Osteoblast (primary cell): ENCODE results near the gene ERC1. TPM values are rescaled to one million over a fixed set of nuclear protein-coding genes. Genes with fewer than 3 reads are reported as not detected.

ENCODE experiments used
- DNase-seq: peaks from one replicate; pipeline ENCODE4 v3.0.0; 2011; ENCODE audit warnings: low spot score, mixed read lengths; ENCODE audit not compliant: insufficient read length; ENCODE audit errors: missing footprints
- H2AFZ ChIP-seq: 2 replicates; pipeline ENCODE4 v1.6.0; 2011; ENCODE audit warnings: mild to moderate bottlenecking, low read length
- H3K27ac ChIP-seq: 2 replicates; pipeline ENCODE4 v1.5.1; 2011; ENCODE audit warnings: mild to moderate bottlenecking, low read depth, low read length, moderate library complexity
- H3K27me3 ChIP-seq: 2 replicates; pipeline ENCODE4 v1.6.0; 2012; ENCODE audit warnings: mild to moderate bottlenecking, control low read depth, inconsistent platforms, low read length, moderate library complexity; ENCODE audit not compliant: insufficient read depth
- H3K36me3 ChIP-seq: 2 replicates; pipeline ENCODE4 v1.5.1; 2011; ENCODE audit warnings: mild to moderate bottlenecking, low read length, control low read depth, moderate library complexity; ENCODE audit not compliant: insufficient read depth
- H3K4me1 ChIP-seq: 2 replicates; pipeline ENCODE4 v1.5.1; 2011; ENCODE audit warnings: mild to moderate bottlenecking, low read length, control low read depth, moderate library complexity; ENCODE audit not compliant: insufficient read depth
- H3K4me2 ChIP-seq: 2 replicates; pipeline ENCODE4 v1.6.0; 2011; ENCODE audit warnings: mild to moderate bottlenecking, low read length; ENCODE audit not compliant: insufficient read depth
- H3K4me3 ChIP-seq: fragments of 200-600 bp; sonication (generic); 3 replicates; pipeline ENCODE4 v1.5.1; 2012; ENCODE audit warnings: mild to moderate bottlenecking, low read length, inconsistent platforms; ENCODE audit not compliant: insufficient read depth
- H3K79me2 ChIP-seq: 2 replicates; pipeline ENCODE4 v1.6.0; 2012; ENCODE audit warnings: mild to moderate bottlenecking, low read length, control low read depth, inconsistent platforms; ENCODE audit not compliant: insufficient read depth
- H3K9me3 ChIP-seq: 2 replicates; pipeline ENCODE4 v1.5.1; 2011; ENCODE audit warnings: low read depth, low read length, control low read depth
- H4K20me1 ChIP-seq: 2 replicates; pipeline ENCODE4 v1.6.0; 2012; ENCODE audit warnings: mild to moderate bottlenecking, low read length, control low read depth; ENCODE audit not compliant: insufficient read depth
- CTCF ChIP-seq: IDR thresholded peaks from 2 replicates; pipeline ENCODE4 v1.5.1; 2011; ENCODE audit warnings: mild to moderate bottlenecking, low read depth, low read length, moderate library complexity; ENCODE audit errors: extremely low read depth
- total RNA-seq: library from RNA; depleted of rRNA; stranded (reverse); fragments of >200 nt; gene quantifications from 2 replicates; pipeline ENCODE4 v1.2.3, GENCODE V29; 2012

ERC1 gene
- total RNA-seq, 1 donor = 36.2 TPM

GRCh38 chr12:1344245-1344644 is 353.2 kb downstream of the ERC1 start:
- Histone ChIP-seq H3K27me3 (no peaks in the 10 kb centered on the region), H4K20me1 (no peaks in the 10 kb centered on the region), H3K27ac (no peak overlapping the region), H3K79me2 (no peaks in the 10 kb centered on the region), H2AFZ (no peak overlapping the region), H3K4me2 (no peak overlapping the region), H3K4me1 (peaks cover 13% of the 10 kb centered on the region), H3K4me3 (no peak overlapping the region), H3K9me3 (no peaks in the 10 kb centered on the region), H3K36me3 (no peaks in the 10 kb centered on the region)
- TF ChIP-seq CTCF = no peak
- DNase-seq = no peak

GRCh38 chr12:1346126-1346525 is 355.1 kb downstream of the ERC1 start:
- DNase-seq = peak; percentile 78
- H3K4me2 ChIP-seq = no peak overlapping the region
- no peak for TF ChIP-seq CTCF
- no peak overlapping the region for H3K4me3 ChIP-seq
- no peaks in the 10 kb centered on the region for H3K36me3 ChIP-seq
- no peaks in the 10 kb centered on the region for H3K79me2 ChIP-seq
- H3K9me3 ChIP-seq = no peaks in the 10 kb centered on the region
- peak overlapping the region; percentile 17 for H2AFZ ChIP-seq
- no peaks in the 10 kb centered on the region for H3K27me3 ChIP-seq
- peaks cover 32% of the 10 kb centered on the region for H3K4me1 ChIP-seq
- H4K20me1 ChIP-seq = no peaks in the 10 kb centered on the region
- H3K27ac ChIP-seq = peak overlapping the region; percentile 76

GRCh38 chr12:1347294-1347693 is 356.3 kb downstream of the ERC1 start:
- no peak overlapping the region for H3K4me2 ChIP-seq
- H3K4me1 ChIP-seq = peaks cover 34% of the 10 kb centered on the region
- TF ChIP-seq CTCF = no peak
- no peaks in the 10 kb centered on the region for H3K36me3 ChIP-seq
- H3K27me3 ChIP-seq = no peaks in the 10 kb centered on the region
- peaks cover 2% of the 10 kb centered on the region for H3K79me2 ChIP-seq
- H3K9me3 ChIP-seq = no peaks in the 10 kb centered on the region
- DNase-seq = no peak
- H3K27ac ChIP-seq = no peak overlapping the region
- H2AFZ ChIP-seq = no peak overlapping the region
- H3K4me3 ChIP-seq = no peak overlapping the region
- H4K20me1 ChIP-seq = no peaks in the 10 kb centered on the region

GRCh38 chr12:1348606-1349005 is 357.6 kb downstream of the ERC1 start:
- H3K4me2 ChIP-seq = no peak overlapping the region
- no peaks in the 10 kb centered on the region for H3K36me3 ChIP-seq
- H3K9me3 ChIP-seq = no peaks in the 10 kb centered on the region
- no peak for DNase-seq
- H3K27me3 ChIP-seq = no peaks in the 10 kb centered on the region
- no peak overlapping the region for H3K27ac ChIP-seq
- no peak for TF ChIP-seq CTCF
- H3K4me3 ChIP-seq = no peak overlapping the region
- no peak overlapping the region for H2AFZ ChIP-seq
- no peaks in the 10 kb centered on the region for H4K20me1 ChIP-seq
- peaks cover 2% of the 10 kb centered on the region for H3K79me2 ChIP-seq
- H3K4me1 ChIP-seq = peaks cover 34% of the 10 kb centered on the region
